ENCODE data around the gene FCN1.
"Not testable (repeated sequence)": the region's sequence is repeated elsewhere in the genome, so short reads cannot be mapped to it uniquely, and the experiment has no call there.

FCN1 gene

GRCh38 chr9:134917431-134918373 is at the start of gene FCN1:
Gene FCN1 (minus strand): TSS chr9:134917912. CDS start chr9:134917871, 41 bp downstream.
- peak; percentile 2 for DNase-seq

GRCh38 chr9:134966697-134967546 is 49.2 kb upstream of the FCN1 start:
- DNase-seq: no peak

DNA sequence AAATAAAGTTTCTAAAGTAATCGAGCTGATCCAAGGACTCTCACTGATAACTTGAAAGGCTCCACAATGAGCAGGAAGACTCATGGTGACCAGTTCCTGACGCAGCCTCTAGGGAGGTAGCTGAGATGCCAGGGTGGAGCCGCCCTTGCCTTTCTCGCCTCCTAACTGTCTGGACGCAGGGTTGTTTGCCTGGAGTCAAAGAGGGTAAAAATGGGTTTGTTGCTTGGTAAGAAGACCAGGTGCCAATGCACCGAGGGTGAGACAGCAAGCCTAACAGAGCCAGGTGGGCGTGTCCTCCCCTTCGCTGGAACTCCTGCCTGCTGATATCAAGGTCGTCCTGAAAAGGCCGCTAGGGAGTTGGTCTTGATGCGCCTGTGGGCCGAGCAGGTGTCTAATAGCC is 48.6 kb upstream of the FCN1 start:
- no peak for DNase-seq

DNA sequence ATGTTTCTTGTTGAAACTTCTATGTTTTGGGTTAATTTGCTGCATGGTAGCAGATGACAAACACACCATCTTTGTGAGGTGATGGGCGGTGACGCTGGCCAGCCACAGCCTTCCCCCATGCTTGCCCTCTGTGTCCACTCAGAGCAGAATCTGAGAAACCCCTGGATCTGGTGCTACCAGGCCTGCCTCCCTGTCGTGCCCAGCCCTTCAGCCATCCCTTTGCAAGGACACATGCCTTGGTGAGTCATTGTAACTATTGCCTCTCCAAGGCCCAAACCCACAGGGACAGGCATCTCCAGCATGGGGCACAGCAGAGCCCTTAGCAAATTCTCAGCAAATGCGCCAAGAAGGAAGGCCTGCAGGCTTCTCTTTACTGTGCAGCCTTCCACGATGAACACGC is 48.1 kb upstream of the FCN1 start:
- DNase-seq: no peak

DNA sequence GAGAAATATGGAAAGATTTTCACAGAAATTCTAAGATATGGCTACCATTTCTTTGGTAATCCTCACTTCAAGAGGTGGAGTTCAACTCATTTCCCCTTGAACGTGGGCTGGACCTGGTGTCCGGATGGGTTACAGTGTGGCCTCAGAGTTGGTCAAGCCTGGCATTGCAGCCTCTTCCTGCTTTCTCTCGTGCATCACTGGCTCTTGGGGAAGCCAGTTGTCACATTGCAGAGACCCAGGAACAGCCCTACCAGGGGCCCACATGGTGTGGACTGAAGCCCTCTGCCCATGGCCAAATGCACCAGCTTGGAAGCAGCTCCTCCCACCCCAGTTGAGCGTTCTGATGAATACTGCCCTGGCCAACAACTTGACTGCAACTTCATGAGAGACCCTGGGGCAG is 47.7 kb upstream of the FCN1 start:
- DNase-seq: no peak

- no peak for DNase-seq
These were observed 46.8 kb upstream of the FCN1 start for GRCh38 chr9:134964271-134965055.

- DNase-seq: no peak
These were observed 45.8 kb upstream of the FCN1 start for GRCh38 chr9:134963546-134963945.

DNA sequence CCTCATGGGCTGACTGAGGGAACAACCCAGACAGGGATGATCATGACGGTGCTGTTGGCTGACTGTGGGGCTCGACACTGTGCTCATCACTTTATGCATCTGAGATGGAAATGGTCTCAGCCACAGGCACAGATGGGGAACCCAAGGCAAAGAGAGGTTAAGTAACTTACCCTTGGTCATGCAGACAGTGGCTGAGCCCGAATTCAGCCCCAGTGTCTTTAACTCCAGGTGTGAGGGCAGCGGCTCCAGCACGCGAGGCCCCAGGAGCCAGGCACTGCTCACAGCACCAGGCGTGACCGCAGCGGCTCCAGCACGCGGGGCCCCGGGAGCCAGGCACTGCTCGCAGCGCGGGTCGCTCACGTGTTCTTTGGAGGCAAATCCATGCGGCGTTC is 45.3 kb upstream of the FCN1 start:
- no peak for DNase-seq

- DNase-seq: no peak
These were observed 44.6 kb upstream of the FCN1 start for GRCh38 chr9:134962065-134962972.

- DNase-seq: no peak
These were observed 43.8 kb upstream of the FCN1 start for GRCh38 chr9:134961331-134962064.

DNA sequence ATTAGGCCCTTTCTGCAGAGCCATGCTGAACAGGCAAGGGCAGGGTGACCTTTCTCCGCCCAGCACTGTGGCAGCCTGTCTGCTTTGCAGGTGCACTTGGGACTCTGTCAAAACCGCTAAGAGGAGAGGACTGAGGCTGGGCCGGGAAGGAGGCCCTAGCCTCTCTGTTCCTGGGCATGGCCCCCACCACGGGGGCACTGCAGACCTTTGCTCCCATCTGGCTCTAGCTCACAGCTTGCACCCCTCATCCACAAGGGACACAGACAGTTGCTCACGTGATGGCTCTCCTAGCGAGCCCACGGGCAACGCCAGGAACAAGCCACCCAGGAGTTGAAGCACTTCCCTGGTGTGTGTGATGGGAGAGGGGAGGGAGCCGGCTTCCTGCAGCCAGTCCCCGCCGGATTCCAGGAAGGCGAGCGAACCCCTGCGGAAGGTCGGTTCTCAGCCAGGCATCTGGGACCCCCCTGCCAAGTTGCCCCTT is 43.0 kb upstream of the FCN1 start:
- no peak for DNase-seq

- no peak for DNase-seq
These were observed 42.2 kb upstream of the FCN1 start for GRCh38 chr9:134959971-134960310.

GRCh38 chr9:134959126-134959970 is 41.6 kb upstream of the FCN1 start:
- DNase-seq: no peak

DNA sequence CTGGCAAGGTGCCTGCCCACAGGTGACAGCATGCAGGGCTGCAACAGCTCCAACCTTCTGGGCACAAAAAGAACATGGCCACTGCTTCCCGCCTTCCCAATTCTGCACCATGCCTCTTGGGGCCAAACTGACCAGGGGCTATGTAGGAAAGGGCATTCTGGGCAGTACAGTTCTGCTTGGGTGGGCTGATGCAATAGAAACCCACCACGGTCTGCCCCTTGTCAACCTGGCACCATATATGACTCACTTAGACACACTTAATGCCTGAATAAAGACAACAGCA is 40.2 kb upstream of the FCN1 start:
- DNase-seq: no peak

- no peak for DNase-seq
These were observed 39.6 kb upstream of the FCN1 start for GRCh38 chr9:134957165-134957944.

DNA sequence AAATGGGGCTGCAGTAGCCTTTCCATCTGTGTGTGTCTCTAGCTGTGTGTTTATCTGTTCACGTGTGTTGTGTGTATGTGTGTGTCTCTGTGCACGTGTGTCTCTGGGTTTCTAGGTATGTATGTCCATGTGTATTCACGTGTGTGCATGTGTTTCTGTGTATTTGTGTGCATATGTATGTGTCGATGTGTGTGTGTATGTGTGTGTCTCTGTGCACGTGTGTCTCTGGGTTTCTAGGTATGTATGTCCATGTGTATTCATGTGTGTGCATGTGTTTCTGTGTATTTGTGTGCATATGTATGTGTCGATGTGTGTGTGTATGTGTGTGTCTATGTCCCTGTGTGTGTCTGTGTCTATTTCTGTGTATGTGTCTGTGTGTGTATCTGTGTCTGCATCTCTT is 38.7 kb upstream of the FCN1 start:
- not testable (repeated sequence) for DNase-seq

DNA sequence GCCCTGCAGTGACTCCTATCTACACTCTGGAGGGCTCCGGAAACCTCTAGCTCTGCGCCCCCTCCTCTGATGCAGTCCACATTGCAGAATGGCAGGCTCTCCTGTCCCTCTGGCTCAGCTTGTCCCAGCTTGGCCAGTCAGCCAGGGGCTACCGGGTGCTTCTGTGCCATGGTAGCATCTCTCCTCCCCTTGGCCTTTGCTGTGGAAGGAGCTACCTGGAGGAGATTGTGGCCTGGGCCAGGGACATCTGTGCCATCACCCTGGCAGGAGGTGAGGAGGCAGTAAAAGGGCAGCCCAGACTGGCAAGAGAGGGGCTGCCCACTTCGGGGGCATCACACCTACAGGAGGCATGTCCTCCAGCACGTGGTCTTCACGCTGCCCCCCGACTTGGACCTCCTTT is 38.1 kb upstream of the FCN1 start:
- no peak for DNase-seq

GRCh38 chr9:134955156-134955555 is 37.4 kb upstream of the FCN1 start:
- DNase-seq: no peak

- no peak for DNase-seq
These were observed 34.3 kb upstream of the FCN1 start for GRCh38 chr9:134951994-134952393.

GRCh38 chr9:134951461-134951860 is 33.7 kb upstream of the FCN1 start:
- no peak for DNase-seq
